HG02870 (cell line): ENCODE measurements around the gene MUC5B.

Experiments
- ATAC-seq: cut with Tn5 transposase; IDR thresholded peaks from one replicate; pipeline ENCODE4 v1.9.1; 2021; ENCODE audit warnings: mild to moderate bottlenecking, moderate library complexity; ENCODE audit not compliant: unreplicated experiment

MUC5B gene

DNA sequence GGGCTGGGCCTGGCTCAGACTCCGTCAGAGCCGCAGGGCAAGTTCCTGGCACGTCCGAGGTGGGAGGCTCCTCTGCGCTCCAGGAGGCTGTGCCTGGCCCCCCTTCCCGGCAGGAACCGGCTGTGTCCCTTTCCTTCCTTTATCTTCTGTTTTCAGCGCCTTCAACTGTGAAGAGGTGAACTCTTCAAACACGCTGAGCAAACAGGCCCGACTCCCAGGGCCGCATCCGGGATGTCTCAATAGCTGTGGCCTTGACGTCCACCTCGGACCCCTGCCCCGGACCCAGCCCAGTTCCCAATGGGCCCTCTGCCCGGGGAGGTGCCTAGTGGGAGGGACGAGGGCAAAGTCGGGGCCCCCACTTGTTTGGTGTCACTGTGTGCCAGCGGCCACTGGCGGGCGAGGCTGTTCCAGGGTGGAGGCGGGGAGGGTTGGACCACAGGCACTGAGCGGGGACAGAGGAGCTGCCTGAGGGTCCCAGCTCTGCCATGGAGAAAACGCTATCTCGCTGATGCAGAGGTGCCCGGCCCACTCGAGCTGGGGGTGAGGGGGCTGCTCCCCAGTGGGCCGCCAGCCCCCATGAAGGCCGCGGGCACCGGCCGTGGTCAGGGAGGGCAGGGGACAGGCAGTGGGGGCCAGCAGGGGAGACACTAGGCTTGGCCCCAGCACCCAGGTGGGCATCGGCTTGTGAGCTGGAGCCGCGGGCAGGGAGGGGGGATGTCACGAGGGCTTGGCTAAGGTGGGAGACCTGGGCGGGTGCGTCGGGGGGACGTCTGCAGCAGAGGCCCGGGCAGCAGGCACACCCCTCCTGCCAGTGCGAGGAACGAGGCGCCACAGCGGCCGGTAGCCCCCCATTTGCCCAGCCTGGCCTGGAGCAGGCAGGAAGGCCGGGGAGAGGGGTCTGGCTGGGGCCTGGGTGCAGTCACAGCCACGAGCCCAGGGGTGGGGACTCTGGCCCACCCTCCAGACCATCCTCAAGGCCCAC is 2.7 kb upstream of the MUC5B start:
- no peak for ATAC-seq

DNA sequence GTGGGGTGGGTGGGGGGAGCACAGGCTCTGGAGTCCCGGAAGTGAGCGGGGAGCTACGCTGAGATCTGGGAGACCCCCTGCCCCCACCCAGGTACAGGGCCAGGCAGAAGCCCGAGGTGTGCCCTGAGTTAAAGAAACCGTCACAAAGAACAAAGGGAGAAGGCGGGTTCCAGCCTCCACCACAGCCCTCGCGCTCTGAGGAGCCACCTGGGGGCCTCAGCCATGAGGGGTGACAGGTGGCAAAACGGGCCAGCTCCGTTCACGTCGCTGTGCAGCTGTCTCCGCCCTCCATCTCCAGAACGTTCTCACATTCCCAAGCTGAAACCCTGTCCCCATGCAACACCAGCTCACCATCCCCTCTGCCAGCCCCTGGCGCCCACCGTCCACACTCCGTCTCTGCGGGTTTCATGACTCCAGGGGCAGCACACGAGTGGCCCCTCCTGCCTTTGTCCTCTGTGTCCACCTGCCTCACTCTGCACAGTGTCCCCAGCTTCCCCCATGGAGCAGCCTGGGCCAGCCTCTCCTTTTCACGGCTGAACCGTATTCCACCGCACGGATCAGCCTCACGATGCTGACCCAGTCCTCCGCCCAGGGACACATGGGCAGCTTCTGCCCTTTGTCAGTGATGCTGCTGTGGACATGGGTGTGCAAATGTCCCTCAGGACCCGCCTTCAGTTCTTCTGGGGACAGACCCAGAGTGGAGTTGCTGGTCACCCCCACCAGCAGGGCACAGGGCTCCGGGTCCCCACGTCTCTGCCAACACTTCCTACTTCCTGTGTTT is 1.7 kb upstream of the MUC5B start:
- no peak for ATAC-seq

DNA sequence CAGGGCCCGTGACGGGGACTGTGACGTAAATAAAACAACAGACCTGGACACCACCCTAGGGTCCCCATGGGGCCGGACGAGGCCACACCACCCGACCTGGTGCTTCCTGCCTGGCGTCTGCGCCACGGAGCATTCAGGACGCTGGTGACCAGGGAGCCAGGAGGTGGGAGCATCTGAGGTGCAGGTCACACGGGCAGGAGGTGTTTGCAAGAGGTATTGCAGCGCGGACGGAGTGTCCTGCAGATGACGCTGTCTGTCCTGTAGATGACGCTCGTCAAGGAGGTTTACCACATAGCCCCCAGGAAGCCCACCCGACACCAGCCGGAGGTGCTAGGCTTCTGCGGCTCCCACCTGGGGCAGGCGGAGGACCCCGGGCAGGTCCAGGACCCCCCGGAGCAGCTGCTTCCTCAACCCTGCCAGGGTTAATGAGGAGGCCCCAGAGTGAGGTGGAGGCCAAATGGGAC is 986 bp upstream of the MUC5B start:
- no peak for ATAC-seq

DNA sequence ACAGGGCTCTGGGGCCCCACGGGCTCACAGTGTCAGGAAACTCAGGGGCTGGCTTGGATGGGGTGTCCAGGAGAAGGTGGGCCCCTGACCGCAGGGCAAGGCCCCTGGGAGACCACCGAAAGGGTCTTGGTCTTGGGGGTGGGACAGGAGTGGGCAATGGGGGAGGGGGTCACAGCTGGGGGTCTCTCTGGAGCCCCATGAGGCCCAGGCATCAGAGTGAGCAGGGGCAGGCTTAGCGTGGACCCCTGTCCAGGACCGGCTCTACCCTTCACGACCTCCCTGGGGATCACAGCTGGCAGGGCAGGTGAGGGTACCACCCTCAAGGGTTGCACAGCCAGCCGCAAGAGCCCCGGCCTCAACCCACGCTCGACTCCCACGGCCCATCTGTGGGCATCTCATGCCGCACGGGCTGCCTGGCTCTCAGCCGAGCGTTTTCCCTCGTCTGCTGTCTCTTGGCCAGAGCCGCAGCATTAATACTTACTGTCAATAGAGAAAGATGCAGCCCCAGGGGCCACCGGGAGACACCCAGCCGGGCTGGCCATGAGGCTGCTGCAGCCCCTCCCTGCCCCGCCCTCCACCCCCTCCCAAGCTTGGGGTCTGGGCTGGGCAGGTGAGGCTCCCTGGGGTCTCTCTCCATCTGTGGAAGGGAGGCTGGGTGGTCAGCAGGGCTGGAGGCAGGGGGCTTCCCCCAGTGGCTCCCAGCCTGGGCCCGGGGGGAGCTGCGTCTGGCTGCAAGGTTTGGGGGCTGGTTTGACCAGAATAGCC is 662 bp downstream of the MUC5B start:
- ATAC-seq, result no peak

DNA sequence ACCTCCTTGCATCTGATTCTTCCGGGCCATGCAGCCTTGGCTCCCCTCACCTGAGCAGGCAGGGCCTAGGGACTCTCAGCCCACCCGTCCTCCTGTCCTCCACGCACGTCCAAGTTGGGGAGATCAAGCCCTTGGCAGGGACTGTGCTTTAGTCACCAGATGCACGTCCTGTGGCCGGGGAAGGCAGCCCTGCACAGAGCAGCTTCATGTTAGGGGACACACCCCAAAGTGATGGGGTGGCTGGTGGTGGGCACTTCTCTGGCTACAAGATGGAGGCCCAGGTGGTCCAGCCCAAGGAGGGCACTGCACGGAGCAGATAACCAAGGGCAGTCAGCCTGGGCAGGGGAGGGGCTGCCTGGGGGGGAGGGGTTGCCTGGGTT is 1.2 kb downstream of the MUC5B start:
- ATAC-seq, result no peak

DNA sequence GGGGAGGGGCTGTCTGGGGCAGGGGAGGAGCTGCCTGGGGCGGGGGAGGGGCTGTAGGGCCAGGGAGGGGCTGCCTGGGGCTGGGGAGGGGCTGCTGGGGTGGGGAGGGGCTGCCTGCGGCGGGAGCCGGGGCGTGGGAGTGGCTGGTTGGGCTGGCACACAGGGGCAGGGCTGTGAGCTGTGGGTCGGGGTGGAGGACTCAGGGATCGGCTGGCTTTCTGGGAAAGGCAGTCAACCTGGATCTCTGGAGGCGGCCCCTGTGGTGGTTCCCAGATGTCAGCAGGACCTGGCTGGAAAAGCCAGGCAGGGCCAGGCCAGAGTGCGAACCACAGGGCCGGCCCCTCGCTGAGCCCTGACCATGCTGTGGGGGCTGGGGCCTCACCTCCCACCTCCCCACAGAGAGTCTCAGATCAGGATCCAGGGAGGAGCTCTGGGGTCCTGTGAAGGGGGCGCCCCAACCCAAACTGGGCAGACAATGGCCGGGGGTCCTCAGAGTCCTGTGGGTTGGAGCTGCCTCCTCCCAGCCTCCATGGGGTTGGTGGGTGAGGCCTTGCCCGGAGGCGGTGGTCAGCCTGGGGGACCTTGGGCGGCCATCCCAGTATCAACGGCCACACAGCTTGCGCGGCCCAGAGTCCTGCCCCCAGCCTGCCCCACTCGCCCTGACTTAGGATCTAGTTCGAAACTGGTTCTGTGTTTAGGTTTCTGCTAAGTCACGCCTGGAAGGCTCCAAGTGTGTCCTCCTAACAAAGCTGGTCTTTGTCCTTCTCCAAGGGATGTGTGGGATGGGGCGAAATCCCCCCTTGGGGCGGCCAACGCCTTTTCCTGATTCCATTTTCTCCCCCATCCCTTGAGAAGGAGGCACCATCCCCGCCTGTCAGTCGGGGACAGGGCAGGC is 1.9 kb downstream of the MUC5B start:
- no peak for ATAC-seq

DNA sequence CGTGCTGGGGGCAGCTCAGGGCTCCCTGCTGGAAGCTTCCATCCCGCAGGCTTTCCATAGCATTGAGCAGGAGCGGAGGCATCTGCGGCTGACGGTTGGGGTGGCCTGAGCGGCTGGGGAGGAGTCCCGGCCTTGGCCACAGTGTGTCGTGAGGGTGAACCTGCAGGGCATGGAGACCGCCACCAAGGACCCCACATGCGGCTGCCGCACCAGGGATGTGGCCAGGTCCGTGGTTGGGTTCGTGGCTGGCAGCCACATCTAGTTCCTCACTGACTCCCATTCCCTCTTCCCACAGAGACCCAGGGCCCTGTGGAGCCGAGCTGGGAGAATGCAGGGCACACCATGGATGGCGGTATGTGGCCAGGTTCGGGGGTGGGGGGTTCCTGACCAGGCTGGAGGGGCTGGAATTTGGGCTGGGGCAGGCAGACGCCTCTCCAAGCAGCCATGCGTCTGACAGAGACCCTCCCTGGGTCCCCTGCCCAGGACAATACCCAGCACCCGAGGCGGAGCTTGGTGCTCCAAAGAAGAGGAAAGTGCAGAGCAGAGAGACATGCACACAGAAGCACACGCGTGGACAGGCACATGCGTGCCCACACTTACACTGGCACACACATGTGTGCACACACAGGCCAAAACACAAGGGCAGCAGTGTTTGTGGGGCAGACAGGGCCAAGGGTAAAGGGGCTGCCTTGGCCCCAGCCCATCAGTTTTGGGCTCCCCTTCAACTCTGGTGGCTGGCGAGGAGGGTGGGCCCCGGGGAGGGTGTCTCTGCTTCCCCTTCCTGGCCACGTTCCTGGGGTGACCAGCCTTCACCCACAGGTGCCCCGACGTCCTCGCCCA is 2.7 kb downstream of the MUC5B start:
- ATAC-seq, result no peak

DNA sequence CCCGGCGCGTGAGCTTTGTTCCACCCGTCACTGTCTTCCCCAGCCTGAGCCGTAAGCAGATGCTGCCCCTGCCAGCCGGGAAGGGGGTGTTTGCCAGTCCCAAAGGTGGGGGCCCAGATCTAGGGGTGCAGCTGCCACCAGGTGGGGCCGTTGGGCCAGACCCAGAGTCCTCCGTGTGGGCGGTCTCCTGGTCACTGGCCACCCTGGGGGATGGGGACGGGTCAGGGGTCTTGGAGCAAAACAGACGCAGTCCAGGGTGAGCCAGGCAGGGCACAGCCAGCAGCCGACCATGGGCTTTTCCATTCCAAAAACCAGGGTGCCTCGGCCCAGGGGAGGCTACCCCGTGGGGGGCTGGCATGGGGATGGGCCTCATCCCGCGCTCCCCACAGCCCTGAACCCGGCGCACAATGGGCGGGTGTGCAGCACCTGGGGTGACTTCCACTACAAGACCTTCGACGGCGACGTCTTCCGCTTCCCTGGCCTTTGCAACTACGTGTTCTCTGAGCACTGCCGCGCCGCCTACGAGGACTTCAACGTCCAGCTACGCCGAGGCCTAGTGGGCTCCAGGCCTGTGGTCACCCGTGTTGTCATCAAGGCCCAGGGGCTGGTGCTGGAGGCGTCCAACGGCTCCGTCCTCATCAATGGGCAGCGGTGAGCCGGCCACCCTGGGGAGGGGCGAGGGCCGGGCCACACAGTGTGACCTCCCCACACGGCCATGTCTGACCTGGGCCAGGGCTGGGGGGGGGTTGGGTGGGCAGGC is 3.5 kb downstream of the MUC5B start:
- no peak for ATAC-seq

DNA sequence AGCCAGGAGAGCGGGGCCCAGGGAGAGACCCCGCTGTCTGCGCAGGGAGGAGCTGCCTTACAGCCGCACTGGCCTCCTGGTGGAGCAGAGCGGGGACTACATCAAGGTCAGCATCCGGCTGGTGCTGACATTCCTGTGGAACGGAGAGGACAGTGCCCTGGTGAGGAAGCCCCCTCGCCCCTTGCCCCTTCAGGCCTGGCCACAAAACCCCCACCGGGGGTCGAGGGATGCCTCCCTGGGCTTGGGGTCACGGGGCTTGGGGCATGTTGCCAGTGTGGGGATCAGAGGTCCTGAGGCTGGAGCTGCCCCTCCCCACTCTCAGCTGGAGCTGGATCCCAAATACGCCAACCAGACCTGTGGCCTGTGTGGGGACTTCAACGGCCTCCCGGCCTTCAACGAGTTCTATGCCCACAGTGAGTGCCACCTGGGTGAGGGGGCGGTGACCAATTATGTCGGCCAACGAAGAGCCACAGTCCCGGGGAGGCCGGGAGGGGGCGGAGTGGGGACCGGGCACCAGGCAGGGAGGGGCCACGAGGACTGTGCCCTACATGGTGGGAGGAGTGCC is 4.2 kb downstream of the MUC5B start:
- no peak for ATAC-seq

DNA sequence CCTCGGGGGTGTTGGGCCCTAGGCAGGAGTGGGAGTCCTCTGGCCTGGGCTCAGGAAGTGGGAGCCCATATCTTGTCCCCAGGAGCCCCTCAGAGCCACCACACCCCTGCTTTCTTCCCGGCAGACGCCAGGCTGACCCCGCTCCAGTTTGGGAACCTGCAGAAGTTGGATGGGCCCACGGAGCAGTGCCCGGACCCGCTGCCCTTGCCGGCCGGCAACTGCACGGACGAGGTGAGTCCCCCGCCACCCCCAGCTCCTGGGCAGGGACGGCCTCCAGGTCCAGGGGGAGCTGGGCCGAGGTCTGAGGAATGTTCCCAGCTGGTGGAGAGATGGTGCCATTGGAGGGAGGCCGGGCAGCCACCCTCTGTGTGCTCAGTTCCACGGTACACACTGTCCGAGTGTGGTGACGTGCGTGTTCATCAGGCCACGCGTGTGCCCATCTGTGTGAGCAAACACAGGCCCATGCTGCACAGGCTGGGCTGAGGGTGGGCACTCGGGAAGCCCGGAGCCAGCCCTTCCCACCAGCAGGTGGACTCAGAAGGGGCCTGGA is 4.8 kb downstream of the MUC5B start:
- no peak for ATAC-seq

DNA sequence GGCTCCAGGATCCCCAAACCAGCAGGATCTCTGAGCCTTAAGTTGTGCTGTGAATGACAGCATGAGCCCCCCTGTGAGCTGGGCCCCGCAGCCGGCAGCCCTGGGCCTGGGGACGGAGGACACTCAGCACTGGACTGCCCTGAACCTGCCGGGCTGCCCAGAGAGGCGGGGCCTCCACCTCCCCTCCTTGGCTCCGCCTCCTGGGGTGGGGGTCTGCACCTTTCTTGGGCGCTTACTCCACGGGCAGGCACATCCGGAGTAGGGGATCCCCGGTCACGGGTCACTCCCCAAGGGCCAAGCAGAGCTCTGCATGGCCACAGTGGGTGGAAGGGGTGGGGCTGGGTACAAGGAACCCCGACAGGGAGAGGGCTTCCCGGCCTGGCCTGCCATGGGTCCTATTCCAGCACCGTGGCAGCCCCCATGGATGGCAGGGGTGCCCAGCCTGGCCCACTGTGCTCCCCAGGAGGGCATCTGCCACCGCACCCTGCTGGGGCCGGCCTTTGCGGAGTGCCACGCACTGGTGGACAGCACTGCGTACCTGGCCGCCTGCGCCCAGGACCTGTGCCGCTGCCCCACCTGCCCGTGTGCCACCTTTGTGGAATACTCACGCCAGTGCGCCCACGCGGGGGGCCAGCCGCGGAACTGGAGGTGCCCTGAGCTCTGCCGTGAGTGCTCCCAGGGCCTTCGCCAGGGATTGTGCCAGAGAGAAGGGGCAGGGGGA is 5.4 kb downstream of the MUC5B start:
- ATAC-seq, result no peak

DNA sequence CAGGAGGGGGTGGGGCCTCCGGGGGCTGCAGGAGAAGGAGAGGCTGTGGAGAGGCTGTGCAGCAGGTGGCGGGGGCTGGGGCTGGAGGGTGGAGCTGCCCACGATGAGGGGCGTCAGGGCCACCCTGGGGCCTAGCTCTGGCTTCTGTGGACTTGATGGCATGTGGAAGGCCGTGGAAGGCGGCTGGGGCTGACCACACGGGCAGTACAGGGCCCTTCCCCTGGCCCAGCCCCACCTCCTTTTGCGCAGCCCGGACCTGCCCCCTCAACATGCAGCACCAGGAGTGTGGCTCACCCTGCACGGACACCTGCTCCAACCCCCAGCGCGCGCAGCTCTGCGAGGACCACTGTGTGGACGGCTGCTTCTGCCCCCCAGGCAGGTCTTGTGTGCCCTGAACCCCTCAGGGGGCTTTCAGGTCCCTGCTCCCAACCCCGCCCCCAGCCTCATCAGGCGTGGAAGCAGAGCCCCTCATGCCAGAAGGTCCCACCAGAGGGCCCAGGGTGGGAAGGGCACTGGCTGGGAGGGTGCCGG is 6.1 kb downstream of the MUC5B start:
- no peak for ATAC-seq

DNA sequence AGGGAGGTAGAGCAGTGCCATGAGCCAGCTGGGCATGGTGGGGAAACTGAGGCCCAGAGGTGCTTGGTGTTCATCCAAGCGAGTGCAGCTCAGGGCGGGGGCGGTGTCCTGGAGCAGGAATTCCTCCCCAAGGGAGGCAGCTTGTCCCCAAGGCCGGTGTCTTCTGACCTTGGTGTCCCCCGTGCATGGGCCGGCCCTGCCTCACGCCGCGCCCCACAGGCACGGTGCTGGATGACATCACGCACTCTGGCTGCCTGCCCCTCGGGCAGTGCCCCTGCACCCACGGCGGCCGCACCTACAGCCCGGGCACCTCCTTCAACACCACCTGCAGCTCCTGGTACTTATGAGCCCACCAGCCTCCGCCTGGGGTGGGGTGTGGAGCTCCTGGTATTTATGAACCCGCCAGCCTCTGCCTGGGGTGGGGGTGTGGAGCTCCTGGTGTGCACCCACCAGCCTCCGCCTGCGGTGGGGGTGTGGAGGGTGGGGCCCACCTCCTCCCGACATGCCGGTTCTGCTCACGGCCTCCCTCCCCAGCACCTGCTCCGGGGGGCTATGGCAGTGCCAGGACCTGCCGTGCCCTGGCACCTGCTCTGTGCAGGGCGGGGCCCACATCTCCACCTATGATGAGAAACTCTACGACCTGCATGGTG is 6.7 kb downstream of the MUC5B start:
- no peak for ATAC-seq

DNA sequence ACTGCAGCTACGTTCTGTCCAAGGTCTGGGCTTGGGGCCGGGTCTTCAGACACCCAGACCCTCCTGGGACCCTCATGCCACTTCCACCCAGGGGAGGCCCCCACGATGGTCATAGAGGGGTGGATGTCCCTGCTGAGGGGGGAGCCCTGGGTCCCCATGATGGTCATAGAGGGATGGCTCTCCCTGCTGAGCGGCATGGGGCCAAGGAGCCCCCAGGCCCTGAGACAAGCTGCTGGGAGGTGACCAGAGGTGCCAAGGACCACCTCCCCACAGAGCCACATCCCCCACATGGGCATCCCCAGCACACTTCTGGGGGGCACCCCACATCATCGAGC is 7.2 kb downstream of the MUC5B start:
- no peak for ATAC-seq

DNA sequence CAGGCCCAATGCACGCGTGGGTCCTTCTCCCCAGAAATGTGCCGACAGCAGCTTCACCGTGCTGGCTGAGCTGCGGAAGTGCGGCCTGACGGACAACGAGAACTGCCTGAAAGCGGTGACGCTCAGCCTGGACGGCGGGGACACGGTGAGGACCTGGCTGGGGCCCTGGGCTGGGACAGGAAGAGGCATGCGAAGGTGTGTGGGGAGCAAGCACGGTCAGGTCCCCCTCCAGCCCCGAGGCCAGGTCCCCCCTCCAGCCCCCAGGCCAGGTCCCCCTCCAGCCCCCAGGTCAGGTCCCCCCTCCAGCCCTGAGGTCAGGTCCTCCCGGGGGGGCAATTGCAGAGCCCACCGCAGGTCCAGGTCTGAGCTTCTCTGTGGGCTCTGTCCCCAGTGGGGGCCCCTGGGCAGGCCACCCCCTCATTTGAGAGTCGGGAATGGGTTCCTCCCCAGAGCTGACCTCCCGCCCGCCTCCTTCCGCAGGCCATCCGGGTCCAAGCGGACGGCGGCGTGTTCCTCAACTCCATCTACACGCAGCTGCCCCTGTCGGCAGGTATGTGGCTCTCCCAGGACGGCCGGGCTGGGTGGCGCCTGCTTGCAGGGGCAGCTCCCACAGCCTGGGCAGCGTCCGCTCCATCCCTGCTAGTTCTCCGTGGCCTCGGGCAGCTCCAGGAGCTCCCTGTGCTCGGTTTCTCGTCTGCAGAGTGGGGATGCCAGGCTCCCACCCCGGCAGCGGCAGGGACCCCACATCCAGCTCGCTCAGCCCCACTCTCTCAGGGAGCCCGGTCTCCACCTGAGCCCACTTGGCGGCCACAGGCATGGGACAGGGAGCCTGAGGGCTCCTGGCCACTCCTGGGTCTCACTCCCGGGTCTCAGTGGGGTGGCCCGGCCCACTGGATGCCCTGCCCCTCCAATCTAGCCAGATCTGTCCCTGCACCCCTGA is 7.9 kb downstream of the MUC5B start:
- ATAC-seq, result no peak
